ENCODE measurements around the gene MANBA. TPM values are rescaled to one million over a fixed set of nuclear protein-coding genes. Genes with fewer than 3 reads are reported as not detected.

MANBA gene
- polyA plus RNA-seq, 3 donors, result 80.8 to 94.4 (median 88.7) TPM

GRCh38 chr4:102589743-102590142, 171.0 kb downstream of the MANBA start:
- peaks cover 19% of the 10 kb centered on the region for H3K4me1 Mint-ChIP-seq
- no peaks in the 10 kb centered on the region for H3K27me3 ChIP-seq (ENCODE audit: control insufficient read depth in 2 of 2, insufficient read depth in 2 of 2, low read length in 2 of 2)
- no CpG with 5 or more reads among the region's 3 CpGs for WGBS (ENCODE audit: insufficient coverage)
- H3K79me2 ChIP-seq (ENCODE audit: insufficient read depth, low read length), result no peaks in the 10 kb centered on the region
- H3K9ac ChIP-seq (ENCODE audit: insufficient read depth, low read length, poor library complexity, severe bottlenecking), result no peak overlapping the region
- H3K36me3 Mint-ChIP-seq, result peaks cover 81 to 83% of the 10 kb centered on the region in 2 donors
- H3K4me2 ChIP-seq (replicated peaks; ENCODE audit: extremely low read depth, low read length, poor library complexity, severe bottlenecking), result no peak overlapping the region
- peaks cover 0 to 4% (median 2%) of the 10 kb centered on the region in 7 donors for H3K9me3 Mint-ChIP-seq
- no peak overlapping the region for H3K4me3 ChIP-seq (replicated peaks in 1 of 3; ENCODE audit: low read depth in 2 of 3, low read length in 3 of 3)
- H3K9me3 ChIP-seq (replicated peaks in 1 of 2; ENCODE audit: control insufficient read depth in 1 of 2, insufficient read depth in 1 of 2, low read length in 2 of 2), result no peaks in the 10 kb centered on the region
- no peaks in the 10 kb centered on the region for H3K27me3 Mint-ChIP-seq (ENCODE audit: low read depth in 3 of 3)
- H3K27ac ChIP-seq (ENCODE audit: low read depth in 1 of 2, low read length in 2 of 2), result no peak overlapping the region
- no peak overlapping the region for H3K4me3 Mint-ChIP-seq
- peaks cover 28% of the 10 kb centered on the region for H4K20me1 ChIP-seq (ENCODE audit: insufficient read depth, low read length)
- peak overlapping the region in 2 of 7 donors; percentile 2 to 9 for H3K27ac Mint-ChIP-seq
- intact Hi-C loops (cut with micrococcal nuclease), result no loop called here
- TF ChIP-seq CTCF (IDR thresholded peaks at IDR 0.05), result no peak
- DNase-seq, result no peak
- no peak overlapping the region for H2AFZ ChIP-seq (ENCODE audit: insufficient read depth, low read depth, low read length, poor library complexity, severe bottlenecking)
- H3K36me3 ChIP-seq (replicated peaks in 1 of 2; ENCODE audit: control insufficient read depth in 1 of 2, insufficient read depth in 2 of 2, low read length in 2 of 2), result peaks cover 59 to 81% of the 10 kb centered on the region in 2 donors
- H3K4me1 ChIP-seq (ENCODE audit: control insufficient read depth in 1 of 2, insufficient read depth in 2 of 2, low read length in 2 of 2), result peaks cover 6 to 22% of the 10 kb centered on the region in 2 donors

GRCh38 chr4:102586644-102587021, 174.1 kb downstream of the MANBA start:
- DNase-seq, result no peak
- peaks cover 0 to 4% (median 2%) of the 10 kb centered on the region in 7 donors for H3K9me3 Mint-ChIP-seq
- H3K79me2 ChIP-seq (ENCODE audit: insufficient read depth, low read length), result no peaks in the 10 kb centered on the region
- H4K20me1 ChIP-seq (ENCODE audit: insufficient read depth, low read length), result peaks cover 21% of the 10 kb centered on the region
- H3K4me3 Mint-ChIP-seq, result no peak overlapping the region
- no peak overlapping the region for H3K4me2 ChIP-seq (replicated peaks; ENCODE audit: extremely low read depth, low read length, poor library complexity, severe bottlenecking)
- no peak overlapping the region for H3K9ac ChIP-seq (ENCODE audit: insufficient read depth, low read length, poor library complexity, severe bottlenecking)
- H3K9me3 ChIP-seq (replicated peaks in 1 of 2; ENCODE audit: control insufficient read depth in 1 of 2, insufficient read depth in 1 of 2, low read length in 2 of 2), result no peaks in the 10 kb centered on the region
- H3K27me3 ChIP-seq (ENCODE audit: control insufficient read depth in 2 of 2, insufficient read depth in 2 of 2, low read length in 2 of 2), result no peaks in the 10 kb centered on the region
- no peak overlapping the region for H3K27ac ChIP-seq (ENCODE audit: low read depth in 1 of 2, low read length in 2 of 2)
- H2AFZ ChIP-seq (ENCODE audit: insufficient read depth, low read depth, low read length, poor library complexity, severe bottlenecking), result no peak overlapping the region
- no peak for TF ChIP-seq CTCF (IDR thresholded peaks at IDR 0.05)
- peak overlapping the region in 1 of 7 donors; percentile 58 for H3K27ac Mint-ChIP-seq
- H3K36me3 Mint-ChIP-seq, result peaks cover 88 to 92% of the 10 kb centered on the region in 2 donors
- H3K36me3 ChIP-seq (replicated peaks in 1 of 2; ENCODE audit: control insufficient read depth in 1 of 2, insufficient read depth in 2 of 2, low read length in 2 of 2), result peaks cover 80 to 100% of the 10 kb centered on the region in 2 donors
- peaks cover 0 to 3% of the 10 kb centered on the region in 2 donors for H3K4me1 ChIP-seq (ENCODE audit: control insufficient read depth in 1 of 2, insufficient read depth in 2 of 2, low read length in 2 of 2)
- peaks cover 2% of the 10 kb centered on the region for H3K4me1 Mint-ChIP-seq
- intact Hi-C loops (cut with micrococcal nuclease), result no loop called here
- no peak overlapping the region for H3K4me3 ChIP-seq (replicated peaks in 1 of 3; ENCODE audit: low read depth in 2 of 3, low read length in 3 of 3)
- H3K27me3 Mint-ChIP-seq (ENCODE audit: low read depth in 3 of 3), result no peaks in the 10 kb centered on the region
- WGBS (ENCODE audit: insufficient coverage), result 89% methylated on average over 2 of the region's 4 CpGs
